NB4 (cell line): ENCODE data around the gene COL5A1.

Experiments
- CTCF ChIP-seq: IDR thresholded peaks from one replicate; pipeline ENCODE4 v1.5.1; 2012; ENCODE audit warnings: low read depth, low read length
- MYC ChIP-seq: IDR thresholded peaks from 2 replicates; pipeline ENCODE4 v1.6.1; 2011; ENCODE audit warnings: low read depth, low read length
- POLR2A ChIP-seq: IDR thresholded peaks from 2 replicates; pipeline ENCODE4 v1.6.1; 2011; ENCODE audit warnings: mild to moderate bottlenecking; ENCODE audit not compliant: insufficient read length; ENCODE audit errors: extremely low read depth
- TF ChIP-seq, protein P1 (sequence below): IDR thresholded peaks from 2 replicates; pipeline ENCODE4 v1.6.1; 2011; ENCODE audit warnings: low read depth, low read length

GRCh38 chr9:134707031-134707680, 65.6 kb downstream of the COL5A1 start:
- TF ChIP-seq CTCF (no peak), POLR2A (no peak), MYC (no peak)
- TF ChIP-seq, protein P1, sequence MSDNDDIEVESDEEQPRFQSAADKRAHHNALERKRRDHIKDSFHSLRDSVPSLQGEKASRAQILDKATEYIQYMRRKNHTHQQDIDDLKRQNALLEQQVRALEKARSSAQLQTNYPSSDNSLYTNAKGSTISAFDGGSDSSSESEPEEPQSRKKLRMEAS = no peak
